ENCODE results near the gene MRPS16.

The MRPS16 gene

DNA sequence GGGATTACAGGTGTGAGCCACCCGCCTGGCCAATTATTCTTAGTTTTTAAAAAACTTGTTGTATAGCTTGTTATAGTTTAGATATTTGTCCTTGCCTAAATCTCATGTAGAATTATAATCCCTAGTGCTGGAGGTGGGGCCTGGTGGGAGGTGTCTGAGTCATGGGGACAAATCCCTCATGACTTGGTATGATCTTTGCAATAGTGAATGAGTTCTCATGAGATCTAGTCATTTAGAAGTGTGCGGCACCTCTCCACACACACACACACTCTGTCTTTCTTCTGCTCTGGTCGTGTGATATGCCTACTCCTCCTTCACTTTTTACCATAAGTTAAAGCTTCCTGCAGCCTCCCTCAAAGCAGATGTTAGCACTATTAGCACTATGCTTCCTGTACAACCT is 47.4 kb downstream of the MRPS16 start:
- no peak for DNase-seq

Measured in anterior cingulate cortex (tissue), 58 donors.